Sigmoid colon (tissue), 7 donors: ENCODE data around the gene CLECL1. TPM values are rescaled to one million over a fixed set of nuclear protein-coding genes. Genes with fewer than 3 reads are reported as not detected.

Experiments
- DNase-seq: peaks from one replicate; pipeline ENCODE4 v3.0.0-alpha.2; 2019
- H3K27ac ChIP-seq, 4 donors: fragments of 200-600 bp; sonication (generic); one replicate each; pipeline ENCODE4 v1.5.1; 2016 to 2019; ENCODE audit warnings: mild to moderate bottlenecking in 1 of 4
- H3K27me3 ChIP-seq, 3 donors: fragments of 200-600 bp; sonication (generic); one replicate each; pipeline ENCODE4 v1.5.1; 2019; ENCODE audit warnings: mild to moderate bottlenecking in 1 of 3
- H3K36me3 ChIP-seq, 4 donors: fragments of 200-600 bp; sonication (generic); one replicate each; pipeline ENCODE4 v1.5.1; 2016 to 2019
- H3K4me1 ChIP-seq, 4 donors: fragments of 200-600 bp; sonication (generic); one replicate each; pipeline ENCODE4 v1.5.1; 2017 to 2019
- H3K4me3 ChIP-seq, 4 donors: fragments of 200-600 bp; sonication (generic); one replicate each; pipeline ENCODE4 v1.5.1; 2017 to 2019; ENCODE audit warnings: mild to moderate bottlenecking in 2 of 4, moderate library complexity in 1 of 4
- H3K9me3 ChIP-seq, 4 donors: fragments of 200-600 bp in 3 of 4; sonication (generic) in 3 of 4; one replicate each; pipeline versions ENCODE4 v1.5.1 to v1.6.1; 2013 to 2019
- CTCF ChIP-seq, 4 experiments: fragments of 450-650 bp in 3 of 4; fragments of 200-600 bp in 1 of 4; IDR thresholded peaks; one replicate each; pipeline ENCODE4 v1.5.1; 2016 to 2019; ENCODE audit warnings: antibody characterized with exemption in 4 of 4, mild to moderate bottlenecking in 3 of 4, moderate library complexity in 2 of 4
- EP300 ChIP-seq, 4 donors: sonication (generic); formaldehyde crosslinking; IDR thresholded peaks; one replicate each; pipeline ENCODE4 v1.6.1; 2017; ENCODE audit warnings: antibody characterized with exemption in 4 of 4
- POLR2A ChIP-seq, 2 donors: fragments of 450-650 bp; IDR thresholded peaks; one replicate each; pipeline ENCODE4 v1.6.1; 2016; ENCODE audit warnings: antibody characterized with exemption in 2 of 2, mild to moderate bottlenecking in 2 of 2, moderate library complexity in 2 of 2
- POLR2AphosphoS5 ChIP-seq, 4 donors: sonication (generic); formaldehyde crosslinking; IDR thresholded peaks; one replicate each; pipeline ENCODE4 v1.6.1; 2017; ENCODE audit warnings: antibody characterized with exemption in 4 of 4
- WGBS, 2 donors: extraction: QIAGEN DNeasy Blood & Tissue Kit; methylation state at CpG; one replicate each; pipeline ENCODE4 v1.1.7; 2013; 5-methylcytosine and 5-hydroxymethylcytosine counted together
- intact Hi-C: fragments of 100-400 bp; cut with DNase I; formaldehyde crosslinking; loops from one replicate; pipeline ENCODE4 v1.15.1; 2023
- polyA plus RNA-seq, 3 donors: library from polyadenylated mRNA; stranded (reverse); fragments of 200-250 nt; gene quantifications; one replicate each; pipeline ENCODE4 v1.2.3, GENCODE V29; 2013
- total RNA-seq, 4 donors: library from RNA; depleted of rRNA; stranded (reverse); fragments of >200 nt; gene quantifications; one replicate each; pipeline ENCODE4 v1.1.0, GENCODE V29; 2016
- donor health status: healthy with polysubstance abuse.
- donor health status: Bipolar disorder and iron deficiency.
- donor health status: healthy.

The CLECL1 gene
- total and polyA plus RNA-seq, 7 donors = 4.5 TPM; not detected in 6

- H3K4me3 ChIP-seq = no peak overlapping the region
- intact Hi-C loops = loop anchor here (5.0 kb wide), 1 partner anchor 383 kb away; no protein-coding TSS in a partner anchor
- no peaks in the 10 kb centered on the region for H3K27me3 ChIP-seq
- H3K9me3 ChIP-seq = no peaks in the 10 kb centered on the region
- no peak for DNase-seq
- no peak overlapping the region for H3K27ac ChIP-seq
- H3K36me3 ChIP-seq = no peaks in the 10 kb centered on the region
- peaks cover 0 to 9% (median 0%) of the 10 kb centered on the region in 4 donors for H3K4me1 ChIP-seq
- WGBS, 2 donors = 81 to 91% methylated on average over 3 of the region's 3 CpGs
- no peak for TF ChIP-seq CTCF (IDR thresholded peaks at IDR 0.05)
- no peak for TF ChIP-seq EP300 (IDR thresholded peaks at IDR 0.05)
- TF ChIP-seq POLR2AphosphoS5 (IDR thresholded peaks at IDR 0.05) = no peak
- no peak for TF ChIP-seq POLR2A (IDR thresholded peaks at IDR 0.05)
Measured at GRCh38 chr12:9754099-9754927, 21.4 kb upstream of the CLECL1 start.

- no peaks in the 10 kb centered on the region for H3K36me3 ChIP-seq
- H3K4me3 ChIP-seq = no peak overlapping the region
- peaks cover 0 to 9% (median 0%) of the 10 kb centered on the region in 4 donors for H3K4me1 ChIP-seq
- no peaks in the 10 kb centered on the region for H3K27me3 ChIP-seq
- intact Hi-C loops = loop anchor here (2.0 to 5.0 kb wide), 2 partner anchors 171 to 384 kb away; no protein-coding TSS in a partner anchor
- H3K9me3 ChIP-seq = no peaks in the 10 kb centered on the region
- no peak overlapping the region for H3K27ac ChIP-seq
- WGBS, 2 donors = 74 to 76% methylated on average over 3 of the region's 3 CpGs
- TF ChIP-seq EP300 (IDR thresholded peaks at IDR 0.05) = no peak
- no peak for TF ChIP-seq CTCF (IDR thresholded peaks at IDR 0.05)
- no peak for TF ChIP-seq POLR2A (IDR thresholded peaks at IDR 0.05)
- no peak for TF ChIP-seq POLR2AphosphoS5 (IDR thresholded peaks at IDR 0.05)
- no peak for DNase-seq
Measured at GRCh38 chr12:9753498-9753897, 20.6 kb upstream of the CLECL1 start.

- no peak for DNase-seq
- H3K36me3 ChIP-seq = no peaks in the 10 kb centered on the region
- no peaks in the 10 kb centered on the region for H3K9me3 ChIP-seq
- WGBS, 2 donors = 66 to 81% methylated on average over 2 of the region's 2 CpGs
- TF ChIP-seq POLR2A (IDR thresholded peaks at IDR 0.05) = no peak
- TF ChIP-seq EP300 (IDR thresholded peaks at IDR 0.05) = no peak
- no peak for TF ChIP-seq POLR2AphosphoS5 (IDR thresholded peaks at IDR 0.05)
- TF ChIP-seq CTCF (IDR thresholded peaks at IDR 0.05) = no peak
- no peak overlapping the region for H3K27ac ChIP-seq
- H3K27me3 ChIP-seq = no peaks in the 10 kb centered on the region
- no peak overlapping the region for H3K4me3 ChIP-seq
- intact Hi-C loops = loop anchor here (2.0 to 5.0 kb wide), 2 partner anchors 172 to 384 kb away; no protein-coding TSS in a partner anchor
- peaks cover 0 to 9% (median 0%) of the 10 kb centered on the region in 4 donors for H3K4me1 ChIP-seq
Measured at GRCh38 chr12:9753073-9753472, 20.2 kb upstream of the CLECL1 start.

GRCh38 chr12:9752145-9752933 lies 19.4 kb upstream of the CLECL1 start:
- no peak overlapping the region for H3K4me3 ChIP-seq
- TF ChIP-seq POLR2A (IDR thresholded peaks at IDR 0.05) (no peak), EP300 (IDR thresholded peaks at IDR 0.05) (no peak), POLR2AphosphoS5 (IDR thresholded peaks at IDR 0.05) (no peak), CTCF (IDR thresholded peaks at IDR 0.05) (no peak)
- no peaks in the 10 kb centered on the region for H3K36me3 ChIP-seq
- intact Hi-C loops = loop anchor here (2.0 to 5.0 kb wide), 2 partner anchors 172 to 385 kb away; no protein-coding TSS in a partner anchor
- DNase-seq = no peak
- WGBS, 2 donors = 65 to 86% methylated on average over 2 of the region's 2 CpGs
- no peak overlapping the region for H3K27ac ChIP-seq
- H3K27me3 ChIP-seq = no peaks in the 10 kb centered on the region
- H3K9me3 ChIP-seq = no peaks in the 10 kb centered on the region
- peaks cover 0 to 9% (median 0%) of the 10 kb centered on the region in 4 donors for H3K4me1 ChIP-seq
